ENCODE data around the gene KRTAP4-9. TPM values are rescaled to one million over a fixed set of nuclear protein-coding genes. Genes with fewer than 3 reads are reported as not detected.
"Not testable (repeated sequence)": the region's sequence is repeated elsewhere in the genome, so short reads cannot be mapped to it uniquely, and the experiment has no call there.

The KRTAP4-9 gene
- total RNA-seq, 2 experiments from 2014 or later, result not detected

- Mint-ChIP-seq H3K4me1 (ENCODE audit: low read depth) (peaks cover 21% of the 10 kb centered on the region), H3K27ac (peak overlapping the region; percentile 33)
- POLR2A ChIA-PET, result interaction anchor here (0.6 kb wide), 1 partner anchor 8 kb away, joined by 3 read pairs; no protein-coding TSS in a partner anchor
- H3K4me3 Mint-ChIP-seq; H3K36me3 Mint-ChIP-seq (ENCODE audit: low read depth); ATAC-seq; H3K27me3 Mint-ChIP-seq (ENCODE audit: low read depth); DNase-seq; H3K9me3 Mint-ChIP-seq (ENCODE audit: insufficient read depth); CTCF ChIA-PET: not testable (repeated sequence)
Observed at GRCh38 chr17:41119696-41120690, 14.8 kb downstream of the KRTAP4-9 start.

GRCh38 chr17:41121742-41122141 is 16.6 kb downstream of the KRTAP4-9 start:
- ChIA-PET POLR2A (no interaction called here), CTCF (no interaction called here)
- H3K9me3 Mint-ChIP-seq (ENCODE audit: insufficient read depth), result no peaks in the 10 kb centered on the region
- H3K27ac Mint-ChIP-seq, result no peak overlapping the region
- DNase-seq, result no peak
- H3K36me3 Mint-ChIP-seq (ENCODE audit: low read depth), result peaks cover 4% of the 10 kb centered on the region
- H3K27me3 Mint-ChIP-seq (ENCODE audit: low read depth), result peaks cover 3% of the 10 kb centered on the region
- no peak overlapping the region for H3K4me3 Mint-ChIP-seq
- ATAC-seq, result no peak
- H3K4me1 Mint-ChIP-seq (ENCODE audit: low read depth), result peaks cover 30% of the 10 kb centered on the region

GRCh38 chr17:41123292-41123990 is 18.3 kb downstream of the KRTAP4-9 start:
- H3K27ac Mint-ChIP-seq; POLR2A ChIA-PET; H3K27me3 Mint-ChIP-seq (ENCODE audit: low read depth); ATAC-seq; H3K36me3 Mint-ChIP-seq (ENCODE audit: low read depth); H3K4me3 Mint-ChIP-seq; DNase-seq; H3K9me3 Mint-ChIP-seq (ENCODE audit: insufficient read depth); CTCF ChIA-PET: not testable (repeated sequence)
- H3K4me1 Mint-ChIP-seq (ENCODE audit: low read depth), result peaks cover 30% of the 10 kb centered on the region

GRCh38 chr17:41123991-41124371 is 18.8 kb downstream of the KRTAP4-9 start, which contains the start of gene KRTAP4-12:
KRTAP4-12 (minus strand) TSS chr17:41124182; CDS start chr17:41124122, 60 bp downstream.
- POLR2A ChIA-PET; H3K36me3 Mint-ChIP-seq (ENCODE audit: low read depth); H3K27ac Mint-ChIP-seq; ATAC-seq; DNase-seq; H3K9me3 Mint-ChIP-seq (ENCODE audit: insufficient read depth); H3K4me3 Mint-ChIP-seq; CTCF ChIA-PET; H3K27me3 Mint-ChIP-seq (ENCODE audit: low read depth): not testable (repeated sequence)
- peaks cover 30% of the 10 kb centered on the region for H3K4me1 Mint-ChIP-seq (ENCODE audit: low read depth)

GRCh38 chr17:41125064-41125463 is 19.9 kb downstream of the KRTAP4-9 start:
- CTCF ChIA-PET, result no interaction called here
- no peak for ATAC-seq

GRCh38 chr17:41126412-41126811 is 21.2 kb downstream of the KRTAP4-9 start:
- Mint-ChIP-seq H3K36me3 (ENCODE audit: low read depth) (no peaks in the 10 kb centered on the region), H3K9me3 (ENCODE audit: insufficient read depth) (no peaks in the 10 kb centered on the region), H3K27me3 (ENCODE audit: low read depth) (no peaks in the 10 kb centered on the region), H3K4me3 (no peak overlapping the region), H3K27ac (no peak overlapping the region), H3K4me1 (ENCODE audit: low read depth) (peaks cover 21% of the 10 kb centered on the region)
- ATAC-seq, result no peak
- ChIA-PET POLR2A (no interaction called here), CTCF (no interaction called here)
- no peak for DNase-seq

More at GRCh38 chr17:41125064-41125463, 19.9 kb downstream of the KRTAP4-9 start:
- H3K27me3 Mint-ChIP-seq (ENCODE audit: low read depth), result no peaks in the 10 kb centered on the region
- H3K9me3 Mint-ChIP-seq (ENCODE audit: insufficient read depth), result no peaks in the 10 kb centered on the region
- no peak for DNase-seq
- peaks cover 1% of the 10 kb centered on the region for H3K36me3 Mint-ChIP-seq (ENCODE audit: low read depth)
- H3K27ac Mint-ChIP-seq, result no peak overlapping the region
- peaks cover 27% of the 10 kb centered on the region for H3K4me1 Mint-ChIP-seq (ENCODE audit: low read depth)
- no peak overlapping the region for H3K4me3 Mint-ChIP-seq
- POLR2A ChIA-PET, result no interaction called here

- POLR2A ChIA-PET, result no interaction called here
- DNase-seq (no peak), ATAC-seq (no peak)
- Mint-ChIP-seq H3K4me1 (ENCODE audit: low read depth) (peaks cover 21% of the 10 kb centered on the region), H3K27me3 (ENCODE audit: low read depth) (no peaks in the 10 kb centered on the region), H3K4me3 (no peak overlapping the region), H3K36me3 (ENCODE audit: low read depth) (no peaks in the 10 kb centered on the region), H3K9me3 (ENCODE audit: insufficient read depth) (no peaks in the 10 kb centered on the region), H3K27ac (no peak overlapping the region)
- CTCF ChIA-PET, result no interaction called here
Observed at GRCh38 chr17:41127371-41127770, 22.2 kb downstream of the KRTAP4-9 start.

GRCh38 chr17:41131979-41132378 is 26.8 kb downstream of the KRTAP4-9 start:
- Mint-ChIP-seq H3K36me3 (ENCODE audit: low read depth) (no peaks in the 10 kb centered on the region), H3K27me3 (ENCODE audit: low read depth) (no peaks in the 10 kb centered on the region), H3K9me3 (ENCODE audit: insufficient read depth) (no peaks in the 10 kb centered on the region), H3K4me1 (ENCODE audit: low read depth) (peaks cover 3% of the 10 kb centered on the region), H3K4me3 (no peak overlapping the region), H3K27ac (no peak overlapping the region)
- no peak for DNase-seq
- POLR2A ChIA-PET, result no interaction called here
- CTCF ChIA-PET, result no interaction called here
- ATAC-seq, result no peak

GRCh38 chr17:41133880-41134735 is 28.9 kb downstream of the KRTAP4-9 start:
- no peak overlapping the region for H3K27ac Mint-ChIP-seq
- POLR2A ChIA-PET, result no interaction called here
- H3K4me3 Mint-ChIP-seq, result no peak overlapping the region
- DNase-seq (no peak), ATAC-seq (no peak)
- H3K36me3 Mint-ChIP-seq (ENCODE audit: low read depth), result no peaks in the 10 kb centered on the region
- no peaks in the 10 kb centered on the region for H3K27me3 Mint-ChIP-seq (ENCODE audit: low read depth)
- H3K4me1 Mint-ChIP-seq (ENCODE audit: low read depth), result peaks cover 3% of the 10 kb centered on the region
- H3K9me3 Mint-ChIP-seq (ENCODE audit: insufficient read depth), result no peaks in the 10 kb centered on the region
- CTCF ChIA-PET, result no interaction called here

- peaks cover 10% of the 10 kb centered on the region for H3K9me3 Mint-ChIP-seq (ENCODE audit: insufficient read depth)
- DNase-seq; H3K27ac Mint-ChIP-seq; H3K4me3 Mint-ChIP-seq; H3K4me1 Mint-ChIP-seq (ENCODE audit: low read depth); POLR2A ChIA-PET; H3K27me3 Mint-ChIP-seq (ENCODE audit: low read depth); H3K36me3 Mint-ChIP-seq (ENCODE audit: low read depth); CTCF ChIA-PET; ATAC-seq: not testable (repeated sequence)
Observed at GRCh38 chr17:41139865-41140264, 34.7 kb downstream of the KRTAP4-9 start.

GRCh38 chr17:41140360-41141131 is 35.4 kb downstream of the KRTAP4-9 start, which contains the start of gene KRTAP4-6:
KRTAP4-6 (minus strand) TSS chr17:41140544; CDS start chr17:41140487, 57 bp downstream.
- Mint-ChIP-seq H3K27me3 (ENCODE audit: low read depth) (no peaks in the 10 kb centered on the region), H3K9me3 (ENCODE audit: insufficient read depth) (peaks cover 10% of the 10 kb centered on the region), H3K4me3 (no peak within 1 kb of the TSS), H3K27ac (no peak within 1 kb of the TSS), H3K4me1 (ENCODE audit: low read depth) (no peaks in the 10 kb centered on the region), H3K36me3 (ENCODE audit: low read depth) (peaks cover 3% of the 10 kb centered on the region)
- ATAC-seq (no peak), DNase-seq (no peak)
- CTCF ChIA-PET, result no interaction called here
- POLR2A ChIA-PET, result no interaction called here

All from activated CD8-positive, alpha-beta T cell treated with anti-CD3 and anti-CD28 coated beads, Interleukin-2, amount 10 ng/mL, durations not matched to agents 7 days and 5 days (primary cell).